ENCODE results near the gene POMGNT2. TPM values are rescaled to one million over a fixed set of nuclear protein-coding genes. Genes with fewer than 3 reads are reported as not detected.

Gene POMGNT2
- total RNA-seq, 2 experiments from 2014 or later: 6.8 to 8.4 TPM

DNA sequence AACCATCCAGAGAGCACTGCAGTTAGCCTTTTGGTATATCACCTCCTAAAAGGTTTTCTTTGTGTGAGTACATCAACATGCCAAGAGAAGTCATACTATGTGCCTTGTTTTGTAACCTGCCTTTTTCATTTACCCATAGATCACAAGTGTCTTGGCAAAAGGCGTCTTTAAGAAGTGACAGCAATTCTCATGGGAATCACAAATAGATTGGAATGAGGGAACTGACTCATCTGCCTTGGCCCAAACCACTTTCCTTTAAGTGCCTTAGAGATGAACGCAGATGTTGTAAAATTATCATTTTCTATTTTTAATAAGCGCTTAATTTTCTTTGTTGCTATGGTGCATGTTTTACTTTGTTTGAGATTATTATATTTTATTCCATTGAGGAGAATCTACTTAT lies 20.7 kb upstream of the POMGNT2 start:
- no peaks in the 10 kb centered on the region for H3K36me3 Mint-ChIP-seq (ENCODE audit: low read depth)
- Histone ChIP-seq H3K36me3 (ENCODE audit: insufficient read depth, low read length) (no peaks in the 10 kb centered on the region), H3K27ac (ENCODE audit: low read depth in 1 of 2, low read length in 2 of 2) (no peak overlapping the region), H3K9me3 (ENCODE audit: control insufficient read depth in 1 of 2, insufficient read depth in 1 of 2, low read length in 2 of 2) (peaks cover 7 to 9% of the 10 kb centered on the region in 2 experiments), H3K4me3 (ENCODE audit: low read length) (no peak overlapping the region), H3K4me1 (ENCODE audit: insufficient read depth, low read length) (no peaks in the 10 kb centered on the region), H3K27me3 (ENCODE audit: control insufficient read depth in 1 of 2, insufficient read depth in 2 of 2, low read length in 2 of 2) (no peaks in the 10 kb centered on the region)
- no peak overlapping the region for H3K27ac Mint-ChIP-seq
- intact Hi-C loops (cut with DNase I, micrococcal nuclease): no loop called here
- no peaks in the 10 kb centered on the region for H3K4me1 Mint-ChIP-seq (ENCODE audit: low read depth)
- ATAC-seq (ENCODE audit: poor library complexity) (no peak), DNase-seq (no peak)
- no peak overlapping the region for H3K4me3 Mint-ChIP-seq
- no peak for TF ChIP-seq CTCF (IDR thresholded peaks at IDR 0.05)
- no peaks in the 10 kb centered on the region for H3K9me3 Mint-ChIP-seq
- peaks cover 1% of the 10 kb centered on the region for H3K27me3 Mint-ChIP-seq
- POLR2A ChIA-PET: no interaction called here
- CTCF ChIA-PET: no interaction called here

DNA sequence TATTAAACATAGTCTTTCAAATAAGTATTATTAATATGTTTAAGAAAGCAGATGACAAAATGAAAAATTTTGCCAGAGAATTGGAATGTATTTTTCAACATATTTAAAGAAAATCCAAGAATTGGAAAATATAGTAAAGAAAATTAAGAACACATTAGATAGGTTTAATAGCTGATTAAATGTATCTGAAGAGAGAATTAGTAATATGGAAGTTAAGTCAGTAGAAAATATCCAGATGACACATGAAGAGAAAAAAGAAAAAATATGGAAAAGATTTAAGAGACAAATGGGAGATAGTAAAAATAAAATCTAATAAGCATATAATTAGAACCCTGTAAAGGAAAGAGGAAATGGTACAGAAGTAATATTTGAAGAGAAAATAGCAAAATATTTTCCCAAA lies 18.0 kb upstream of the POMGNT2 start:
- intact Hi-C loops (cut with DNase I, micrococcal nuclease): no loop called here
- no peak for DNase-seq
- CTCF ChIA-PET: no interaction called here
- Mint-ChIP-seq H3K9me3 (no peaks in the 10 kb centered on the region), H3K36me3 (ENCODE audit: low read depth) (no peaks in the 10 kb centered on the region), H3K27ac (no peak overlapping the region), H3K4me3 (no peak overlapping the region), H3K4me1 (ENCODE audit: low read depth) (no peaks in the 10 kb centered on the region), H3K27me3 (peaks cover 5% of the 10 kb centered on the region)
- ATAC-seq (ENCODE audit: poor library complexity): no peak
- TF ChIP-seq CTCF (IDR thresholded peaks at IDR 0.05): no peak
- H3K27ac ChIP-seq (ENCODE audit: low read depth in 1 of 2, low read length in 2 of 2): no peak overlapping the region
- no peaks in the 10 kb centered on the region for H3K4me1 ChIP-seq (ENCODE audit: insufficient read depth, low read length)
- POLR2A ChIA-PET: no interaction called here
- H3K36me3 ChIP-seq (ENCODE audit: insufficient read depth, low read length): no peaks in the 10 kb centered on the region
- H3K4me3 ChIP-seq (ENCODE audit: low read length): no peak overlapping the region
- no peaks in the 10 kb centered on the region for H3K27me3 ChIP-seq (ENCODE audit: control insufficient read depth in 1 of 2, insufficient read depth in 2 of 2, low read length in 2 of 2)
- H3K9me3 ChIP-seq (ENCODE audit: control insufficient read depth in 1 of 2, insufficient read depth in 1 of 2, low read length in 2 of 2): peaks cover 7 to 9% of the 10 kb centered on the region in 2 experiments

GRCh38 chr3:43120937-43121336 lies 15.1 kb upstream of the POMGNT2 start:
- CTCF ChIA-PET: interaction anchor here (1.3 kb wide), 1 partner anchor 13 kb away, joined by 3 read pairs; no protein-coding TSS in a partner anchor
- Mint-ChIP-seq H3K4me1 (ENCODE audit: low read depth) (no peaks in the 10 kb centered on the region), H3K27ac (no peak overlapping the region), H3K9me3 (no peaks in the 10 kb centered on the region), H3K27me3 (peaks cover 5% of the 10 kb centered on the region), H3K36me3 (ENCODE audit: low read depth) (no peaks in the 10 kb centered on the region), H3K4me3 (no peak overlapping the region)
- H3K4me1 ChIP-seq (ENCODE audit: insufficient read depth, low read length): no peaks in the 10 kb centered on the region
- ATAC-seq (ENCODE audit: poor library complexity) (no peak), DNase-seq (no peak)
- POLR2A ChIA-PET: no interaction called here
- H3K4me3 ChIP-seq (ENCODE audit: low read length): no peak overlapping the region
- TF ChIP-seq CTCF (IDR thresholded peaks at IDR 0.05): no peak
- intact Hi-C loops (cut with DNase I, micrococcal nuclease): no loop called here
- no peaks in the 10 kb centered on the region for H3K27me3 ChIP-seq (ENCODE audit: control insufficient read depth in 1 of 2, insufficient read depth in 2 of 2, low read length in 2 of 2)
- H3K9me3 ChIP-seq (ENCODE audit: control insufficient read depth in 1 of 2, insufficient read depth in 1 of 2, low read length in 2 of 2): peaks cover 7 to 9% of the 10 kb centered on the region in 2 experiments
- H3K36me3 ChIP-seq (ENCODE audit: insufficient read depth, low read length): no peaks in the 10 kb centered on the region
- H3K27ac ChIP-seq (ENCODE audit: low read depth in 1 of 2, low read length in 2 of 2): no peak overlapping the region
